HepG2 (cell line): Measurements from ENCODE around the gene BSN. TPM values are rescaled to one million over a fixed set of nuclear protein-coding genes. Genes with fewer than 3 reads are reported as not detected.

ENCODE experiments used
- CHD4 ChIP-seq: fragments of 200-600 bp; sonication (generic); IDR thresholded peaks from 2 replicates; pipeline ENCODE4 v1.7.0; 2017; ENCODE audit warnings: mild to moderate bottlenecking, low read length, borderline replicate concordance
- DMAP1 ChIP-seq: IDR thresholded peaks from 2 replicates; pipeline ENCODE4 v1.6.1; 2016
- ELF3 ChIP-seq: IDR thresholded peaks from 2 replicates; pipeline ENCODE4 v1.6.1; 2016; ENCODE audit warnings: missing genetic modification reagents, missing compliant biosample characterization
- ETV5 ChIP-seq: IDR thresholded peaks from 2 replicates; pipeline ENCODE4 v1.6.1; 2018; ENCODE audit warnings: missing biosample characterization, missing genetic modification reagents, inconsistent platforms, borderline replicate concordance
- GATAD2A ChIP-seq: IDR thresholded peaks from 2 replicates; pipeline ENCODE4 v1.6.1; 2016
- NFYB ChIP-seq: sonication (generic); formaldehyde crosslinking; IDR thresholded peaks from 2 replicates; pipeline ENCODE4 v1.4.0; 2020; ENCODE audit warnings: missing genetic modification reagents
- ZBTB7A ChIP-seq: sonication (generic); formaldehyde crosslinking; IDR thresholded peaks from 2 replicates; pipeline ENCODE4 v1.8.0; 2022; ENCODE audit warnings: mild to moderate bottlenecking, missing genetic modification reagents
- ZBTB7B ChIP-seq: sonication (generic); formaldehyde crosslinking; IDR thresholded peaks from 2 replicates; pipeline ENCODE4 v1.4.0; 2020; ENCODE audit warnings: missing genetic modification reagents
- ZKSCAN8 ChIP-seq: IDR thresholded peaks from 2 replicates; pipeline ENCODE4 v1.6.1; 2016; ENCODE audit warnings: borderline replicate concordance, missing genetic modification reagents, missing compliant biosample characterization
- ZNF501 ChIP-seq: sonication (generic); formaldehyde crosslinking; IDR thresholded peaks from 2 replicates; pipeline ENCODE4 v1.5.1; 2020; ENCODE audit warnings: mild to moderate bottlenecking, moderate library complexity, missing genetic modification reagents
- ZNF558 ChIP-seq: sonication (generic); formaldehyde crosslinking; IDR thresholded peaks from 2 replicates; pipeline ENCODE4 v1.9.0; 2022; ENCODE audit warnings: mild to moderate bottlenecking, missing genetic modification reagents, borderline replicate concordance
- ZNF878 ChIP-seq: sonication (generic); formaldehyde crosslinking; IDR thresholded peaks from 2 replicates; pipeline ENCODE4 v1.8.1; 2023; ENCODE audit warnings: mild to moderate bottlenecking, missing genetic modification reagents, moderate library complexity
- polyA plus RNA-seq, 8 experiments: library from polyadenylated mRNA; depleted of rRNA in 3 of 8; stranded (reverse) in 7 of 8; unstranded in 1 of 8; fragments of >200 nt; fragmentation: Illumina TruSeq in 4 of 8; extraction: Trizol in 4 of 8; gene quantifications; 2 replicates each; pipeline versions ENCODE4 v1.2.1 to v1.2.3, GENCODE V29; 2011 to 2016; ENCODE audit warnings: low read depth in 4 of 8, missing spikeins in 1 of 8, mixed read lengths in 1 of 8; ENCODE audit not compliant: insufficient read depth in 1 of 8
- total RNA-seq, 5 experiments: library from RNA; depleted of rRNA; stranded (reverse); fragments of >200 nt; fragmentation: Illumina TruSeq; extraction: Trizol; gene quantifications; 2 replicates each; pipeline ENCODE4 v1.2.3, GENCODE V29; 2016; ENCODE audit warnings: low read depth in 1 of 5
- TF ChIP-seq, protein P1 (sequence below): sonication (generic); IDR thresholded peaks from 2 replicates; pipeline ENCODE4 v1.6.1; 2016; ENCODE audit warnings: low read depth, borderline replicate concordance
- TF ChIP-seq, protein P2 (sequence below): sonication (generic); formaldehyde crosslinking; IDR thresholded peaks from 2 replicates; pipeline ENCODE4 v1.5.1; 2020; ENCODE audit warnings: mild to moderate bottlenecking, missing genetic modification reagents, moderate library complexity
- TF ChIP-seq, protein P3 (sequence below): sonication (generic); formaldehyde crosslinking; IDR thresholded peaks from 2 replicates; pipeline ENCODE4 v1.5.0; 2020; ENCODE audit warnings: missing genetic modification reagents
- TF ChIP-seq, protein P4 (sequence below), 2 experiments: sonication (generic) in 1 of 2; formaldehyde crosslinking in 1 of 2; IDR thresholded peaks; 2 replicates each; pipeline versions ENCODE4 v1.4.0 to v1.6.1; 2018 to 2020; ENCODE audit warnings: missing genetic modification reagents in 2 of 2, borderline replicate concordance in 1 of 2, low read depth in 1 of 2, mild to moderate bottlenecking in 1 of 2, missing biosample characterization in 1 of 2

BSN gene
- total and polyA plus RNA-seq, 2 of the 13 experiments (the other 11 are each of a cell fraction or from before 2014, with no cell fraction given): 0.42 to 0.86 TPM

DNA sequence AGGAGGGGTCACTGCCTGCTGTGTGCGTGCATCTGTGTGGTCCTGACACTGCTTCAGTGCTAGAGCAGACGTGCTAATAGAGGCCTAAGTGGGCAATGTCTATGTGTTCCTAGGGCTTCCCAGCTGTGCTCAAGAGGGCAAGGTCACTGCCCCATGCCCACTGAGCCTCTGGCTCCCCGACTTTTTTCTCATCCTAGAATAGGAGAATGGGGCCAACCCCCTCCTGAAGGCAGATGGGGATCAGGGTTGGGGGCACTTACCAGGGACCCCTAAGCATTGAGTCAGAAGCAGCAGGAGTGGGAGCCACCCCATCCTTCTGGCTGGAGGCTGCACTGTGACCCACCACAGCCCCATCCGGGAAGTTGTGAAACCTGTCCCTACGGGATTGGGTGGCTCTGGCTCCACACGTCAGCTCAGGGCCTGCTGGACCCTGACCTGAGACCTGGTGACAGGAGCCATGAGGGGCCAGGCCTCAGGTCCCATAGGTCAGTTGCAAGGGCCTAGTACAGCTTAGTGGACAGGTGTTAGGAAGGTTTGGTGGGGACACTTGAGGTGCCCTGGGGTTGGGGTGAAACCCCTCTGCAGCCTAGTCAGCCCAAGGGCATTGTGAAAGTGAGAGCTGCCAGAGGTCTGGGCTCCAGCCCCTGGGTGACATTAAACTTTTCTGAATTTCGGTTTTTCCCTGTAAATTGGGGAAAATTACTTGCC is 134.2 kb downstream of the BSN start (continued):
- TF ChIP-seq DMAP1 (CRISPR knock-in tag): peak; percentile 93
- TF ChIP-seq ZKSCAN8 (CRISPR knock-in tag): peak; percentile 17; the same call in 1 of the 2 replicates
- 0 out of 2 replicates have a peak, but pooled peaks have one; percentile 39 for TF ChIP-seq ETV5 (CRISPR knock-in tag)
- peak; percentile 9; the same call in 1 of the 2 replicates for TF ChIP-seq CHD4
- peak; percentile 68; the same call in 1 of the 2 replicates for TF ChIP-seq ZNF878 (CRISPR knock-in tag)
- TF ChIP-seq GATAD2A (CRISPR knock-in tag): peak; percentile 65
- TF ChIP-seq, protein P1, sequence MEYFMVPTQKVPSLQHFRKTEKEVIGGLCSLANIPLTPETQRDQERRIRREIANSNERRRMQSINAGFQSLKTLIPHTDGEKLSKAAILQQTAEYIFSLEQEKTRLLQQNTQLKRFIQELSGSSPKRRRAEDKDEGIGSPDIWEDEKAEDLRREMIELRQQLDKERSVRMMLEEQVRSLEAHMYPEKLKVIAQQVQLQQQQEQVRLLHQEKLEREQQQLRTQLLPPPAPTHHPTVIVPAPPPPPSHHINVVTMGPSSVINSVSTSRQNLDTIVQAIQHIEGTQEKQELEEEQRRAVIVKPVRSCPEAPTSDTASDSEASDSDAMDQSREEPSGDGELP: peak; percentile 75
- TF ChIP-seq, protein P2, sequence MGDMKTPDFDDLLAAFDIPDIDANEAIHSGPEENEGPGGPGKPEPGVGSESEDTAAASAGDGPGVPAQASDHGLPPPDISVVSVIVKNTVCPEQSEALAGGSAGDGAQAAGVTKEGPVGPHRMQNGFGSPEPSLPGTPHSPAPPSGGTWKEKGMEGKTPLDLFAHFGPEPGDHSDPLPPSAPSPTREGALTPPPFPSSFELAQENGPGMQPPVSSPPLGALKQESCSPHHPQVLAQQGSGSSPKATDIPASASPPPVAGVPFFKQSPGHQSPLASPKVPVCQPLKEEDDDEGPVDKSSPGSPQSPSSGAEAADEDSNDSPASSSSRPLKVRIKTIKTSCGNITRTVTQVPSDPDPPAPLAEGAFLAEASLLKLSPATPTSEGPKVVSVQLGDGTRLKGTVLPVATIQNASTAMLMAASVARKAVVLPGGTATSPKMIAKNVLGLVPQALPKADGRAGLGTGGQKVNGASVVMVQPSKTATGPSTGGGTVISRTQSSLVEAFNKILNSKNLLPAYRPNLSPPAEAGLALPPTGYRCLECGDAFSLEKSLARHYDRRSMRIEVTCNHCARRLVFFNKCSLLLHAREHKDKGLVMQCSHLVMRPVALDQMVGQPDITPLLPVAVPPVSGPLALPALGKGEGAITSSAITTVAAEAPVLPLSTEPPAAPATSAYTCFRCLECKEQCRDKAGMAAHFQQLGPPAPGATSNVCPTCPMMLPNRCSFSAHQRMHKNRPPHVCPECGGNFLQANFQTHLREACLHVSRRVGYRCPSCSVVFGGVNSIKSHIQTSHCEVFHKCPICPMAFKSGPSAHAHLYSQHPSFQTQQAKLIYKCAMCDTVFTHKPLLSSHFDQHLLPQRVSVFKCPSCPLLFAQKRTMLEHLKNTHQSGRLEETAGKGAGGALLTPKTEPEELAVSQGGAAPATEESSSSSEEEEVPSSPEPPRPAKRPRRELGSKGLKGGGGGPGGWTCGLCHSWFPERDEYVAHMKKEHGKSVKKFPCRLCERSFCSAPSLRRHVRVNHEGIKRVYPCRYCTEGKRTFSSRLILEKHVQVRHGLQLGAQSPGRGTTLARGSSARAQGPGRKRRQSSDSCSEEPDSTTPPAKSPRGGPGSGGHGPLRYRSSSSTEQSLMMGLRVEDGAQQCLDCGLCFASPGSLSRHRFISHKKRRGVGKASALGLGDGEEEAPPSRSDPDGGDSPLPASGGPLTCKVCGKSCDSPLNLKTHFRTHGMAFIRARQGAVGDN (CRISPR knock-in tag): peak; percentile 80
- TF ChIP-seq, protein P3, sequence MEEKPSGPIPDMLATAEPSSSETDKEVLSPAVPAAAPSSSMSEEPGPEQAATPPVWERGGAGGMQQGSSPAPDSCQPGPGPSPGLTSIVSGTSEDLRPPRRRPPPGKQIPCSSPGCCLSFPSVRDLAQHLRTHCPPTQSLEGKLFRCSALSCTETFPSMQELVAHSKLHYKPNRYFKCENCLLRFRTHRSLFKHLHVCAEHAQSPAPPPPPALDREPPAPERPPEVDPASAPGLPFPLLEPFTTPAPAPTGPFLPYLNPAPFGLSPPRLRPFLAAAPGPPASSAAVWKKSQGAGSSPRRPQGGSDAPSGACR: 0 out of 2 replicates have a peak, but pooled peaks have one; percentile 80
- peak; percentile 85; the same call in 1 of the 2 replicates for TF ChIP-seq ZBTB7B (CRISPR knock-in tag)
- peak; percentile 69; the same call in 1 of the 2 replicates for TF ChIP-seq ZBTB7A
- peak; percentile 11; the same call in 1 of the 2 replicates for TF ChIP-seq ELF3 (CRISPR knock-in tag)
- TF ChIP-seq ZNF501: peak; percentile 4
- peak; percentile 67 for TF ChIP-seq NFYB (CRISPR knock-in tag)
- TF ChIP-seq, protein P4, sequence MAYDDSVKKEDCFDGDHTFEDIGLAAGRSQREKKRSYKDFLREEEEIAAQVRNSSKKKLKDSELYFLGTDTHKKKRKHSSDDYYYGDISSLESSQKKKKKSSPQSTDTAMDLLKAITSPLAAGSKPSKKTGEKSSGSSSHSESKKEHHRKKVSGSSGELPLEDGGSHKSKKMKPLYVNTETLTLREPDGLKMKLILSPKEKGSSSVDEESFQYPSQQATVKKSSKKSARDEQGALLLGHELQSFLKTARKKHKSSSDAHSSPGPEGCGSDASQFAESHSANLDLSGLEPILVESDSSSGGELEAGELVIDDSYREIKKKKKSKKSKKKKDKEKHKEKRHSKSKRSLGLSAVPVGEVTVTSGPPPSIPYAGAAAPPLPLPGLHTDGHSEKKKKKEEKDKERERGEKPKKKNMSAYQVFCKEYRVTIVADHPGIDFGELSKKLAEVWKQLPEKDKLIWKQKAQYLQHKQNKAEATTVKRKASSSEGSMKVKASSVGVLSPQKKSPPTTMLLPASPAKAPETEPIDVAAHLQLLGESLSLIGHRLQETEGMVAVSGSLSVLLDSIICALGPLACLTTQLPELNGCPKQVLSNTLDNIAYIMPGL (CRISPR knock-in tag; IDR thresholded peaks at IDR 0.05; ENCODE audit: borderline replicate concordance in 1 of 2, low read depth in 1 of 2): 0 out of 4 replicates have a peak, but pooled peaks of 1 of the 2 experiments have one; percentile 46
- TF ChIP-seq ZNF558 (CRISPR knock-in tag): peak; percentile 56; the same call in 1 of the 2 replicates
